GM12878 (cell line): Measurements from ENCODE around the gene ALAD. TPM values are rescaled to one million over a fixed set of nuclear protein-coding genes. Genes with fewer than 3 reads are reported as not detected.
A peak's percentile ranks its signal among the peaks of the same experiment; 100 is the strongest.

Experiments
- ATF2 ChIP-seq: IDR thresholded peaks from 2 replicates; pipeline ENCODE4 v1.6.1; 2012; ENCODE audit warnings: low read length, inconsistent platforms
- BCL3 ChIP-seq: IDR thresholded peaks from 2 replicates; pipeline ENCODE4 v1.6.1; 2011; ENCODE audit warnings: borderline replicate concordance, low read depth, mild to moderate bottlenecking, moderate library complexity, low read length; ENCODE audit not compliant: insufficient read depth, poor library complexity, severe bottlenecking
- CHD4 ChIP-seq: fragments of 200-600 bp; sonication (generic); IDR thresholded peaks from 2 replicates; pipeline ENCODE4 v1.6.1; 2016; ENCODE audit warnings: mild to moderate bottlenecking
- EGR1 ChIP-seq, 2 experiments: IDR thresholded peaks; 1 replicate in 1 of 2; 2 replicates in 1 of 2; pipeline ENCODE4 v1.6.1; 2011 to 2012; ENCODE audit warnings: low read depth in 2 of 2, low read length in 2 of 2, borderline replicate concordance in 1 of 2, mild to moderate bottlenecking in 1 of 2, moderate library complexity in 1 of 2
- HDAC2 ChIP-seq: fragments of 200-600 bp; sonication (generic); IDR thresholded peaks from 2 replicates; pipeline ENCODE4 v1.6.1; 2017
- IRF4 ChIP-seq: IDR thresholded peaks from 2 replicates; pipeline ENCODE4 v1.6.1; 2011; ENCODE audit warnings: low read depth, low read length
- MLLT1 ChIP-seq: fragments of 450-650 bp; IDR thresholded peaks from 2 replicates; pipeline ENCODE4 v1.6.1; 2016; ENCODE audit warnings: mild to moderate bottlenecking
- NFIC ChIP-seq: IDR thresholded peaks from 2 replicates; pipeline ENCODE4 v1.6.1; 2012; ENCODE audit warnings: low read depth, mild to moderate bottlenecking, inconsistent platforms, low read length, moderate library complexity
- NFXL1 ChIP-seq: fragments of 450-650 bp; IDR thresholded peaks from 2 replicates; pipeline ENCODE4 v1.6.1; 2017; ENCODE audit warnings: antibody characterized with exemption, mild to moderate bottlenecking, borderline replicate concordance
- NR2C2 ChIP-seq: IDR thresholded peaks from 2 replicates; pipeline ENCODE4 v1.6.1; 2011; ENCODE audit warnings: borderline replicate concordance, low read depth; ENCODE audit not compliant: control insufficient read depth, insufficient read length
- PAX5 ChIP-seq: IDR thresholded peaks from 2 replicates; pipeline ENCODE4 v1.6.1; 2011; ENCODE audit warnings: low read depth, low read length, borderline replicate concordance
- POLR2AphosphoS5 ChIP-seq: IDR thresholded peaks from 2 replicates; pipeline ENCODE4 v1.6.1; 2011; ENCODE audit warnings: mild to moderate bottlenecking, low read length, inconsistent platforms
- REST ChIP-seq: IDR thresholded peaks from 2 replicates; pipeline ENCODE4 v1.6.1; 2012; ENCODE audit warnings: mild to moderate bottlenecking, low read depth, low read length
- SMC3 ChIP-seq: IDR thresholded peaks from 2 replicates; pipeline ENCODE4 v1.6.1; 2011; ENCODE audit warnings: low read length, improper control_type of control experiment, borderline replicate concordance
- ZBED1 ChIP-seq: IDR thresholded peaks from 2 replicates; pipeline ENCODE4 v1.6.1; 2016; ENCODE audit warnings: borderline replicate concordance
- ZBTB4 ChIP-seq: fragments of 450-650 bp; formaldehyde crosslinking; IDR thresholded peaks from 2 replicates; pipeline ENCODE4 v1.4.0; 2022; ENCODE audit warnings: mild to moderate bottlenecking, moderate library complexity
- ZNF207 ChIP-seq: fragments of 450-650 bp; IDR thresholded peaks from 2 replicates; pipeline ENCODE4 v1.6.1; 2014; ENCODE audit warnings: antibody characterized with exemption, mild to moderate bottlenecking, borderline replicate concordance
- ZNF274 ChIP-seq: IDR thresholded peaks from one replicate; pipeline ENCODE4 v1.8.0; 2011; ENCODE audit not compliant: insufficient read length, insufficient read depth
- polyA plus RNA-seq, 11 experiments: library from polyadenylated mRNA; depleted of rRNA in 4 of 11; unstranded in 6 of 11; stranded (reverse) in 5 of 11; fragments of >200 nt; fragmentation: Nextera tagmentation in 4 of 11; fragmentation: Illumina TruSeq in 1 of 11; extraction: Ambion mirVana in 4 of 11; extraction: Trizol in 1 of 11; gene quantifications; 1 replicate in 1 of 11; 2 replicates in 10 of 11; pipeline versions ENCODE4 v1.2.1 to v1.2.3, GENCODE V29; 2011 to 2016; ENCODE audit warnings: inconsistent platforms in 2 of 11, missing spikeins in 2 of 11, low read depth in 1 of 11
- total RNA-seq, 4 experiments: library from RNA; depleted of rRNA in 3 of 4; stranded (reverse); fragments of >200 nt in 3 of 4; fragmentation: Illumina TruSeq in 1 of 4; extraction: Trizol in 1 of 4; gene quantifications; 2 replicates each; pipeline versions ENCODE4 v1.2.1 to v1.2.3, GENCODE V29; 2013 to 2021

ALAD gene
- total and polyA plus RNA-seq, 10 of the 15 experiments (the other 5 are each of a cell fraction or from before 2014, with no cell fraction given) = 2.4 to 21.6 (median 12.9) TPM

GRCh38 chr9:113410207-113410864 lies 9.3 kb upstream of the ALAD start, which contains the start of the genes C9orf43 and POLE3 (continued):
- TF ChIP-seq BCL3 (peak; percentile 62), HDAC2 (no peak), ATF2 (no peak; the same call in 1 of the 2 replicates), PAX5 (peak; percentile 51; the same call in 1 of the 2 replicates), ZBED1 (0 out of 2 replicates have a peak, but pooled peaks have one; percentile 8), NFIC (0 out of 2 replicates have a peak, but pooled peaks have one; percentile 47), IRF4 (no peak), SMC3 (no peak), CHD4 (no peak), REST (no peak), NR2C2 (no peak), NFXL1 (no peak), MLLT1 (0 out of 2 replicates have a peak, but pooled peaks have one; percentile 78), ZNF274 (no peak), EGR1 (IDR thresholded peaks at IDR 0.05; ENCODE audit: borderline replicate concordance in 1 of 2, low read depth in 2 of 2, low read length in 2 of 2) (peak in 1 of 2 experiments; percentile 89; a peak in 2 of 3 replicates), POLR2AphosphoS5 (peak; percentile 92), ZNF207 (peak; percentile 89; the same call in 1 of the 2 replicates), ZBTB4 (CRISPR knock-in tag) (no peak)
